WERI-Rb-1 (cell line): ENCODE measurements around the gene MCM9.

Experiments used
- DNase-seq: peaks from one replicate; pipeline ENCODE4 v3.0.0-alpha.2; 2020
- H3K27ac ChIP-seq: fragments of 250-450 bp; sonication (Bioruptor Pico); 2 replicates; pipeline ENCODE4 v1.5.1; 2020; ENCODE audit warnings: mild to moderate bottlenecking, moderate library complexity
- H3K27me3 ChIP-seq: fragments of 250-450 bp; sonication (Bioruptor Pico); 2 replicates; pipeline ENCODE4 v1.5.1; 2021; ENCODE audit warnings: mild to moderate bottlenecking, low read depth, moderate library complexity; ENCODE audit not compliant: insufficient read depth, severe bottlenecking
- H3K36me3 ChIP-seq: fragments of 250-450 bp; sonication (Bioruptor Pico); 2 replicates; pipeline ENCODE4 v1.5.1; 2020; ENCODE audit warnings: mild to moderate bottlenecking, moderate library complexity
- H3K4me3 ChIP-seq: 2 replicates; pipeline ENCODE4 v1.5.1; 2011; ENCODE audit warnings: low read depth, mild to moderate bottlenecking, control low read depth, low read length
- H3K9me3 ChIP-seq: fragments of 250-450 bp; sonication (Bioruptor Pico); 2 replicates; pipeline ENCODE4 v1.5.1; 2021; ENCODE audit warnings: mild to moderate bottlenecking, moderate library complexity; ENCODE audit not compliant: severe bottlenecking
- TF ChIP-seq, protein P1 (sequence below): IDR thresholded peaks from 2 replicates; pipeline ENCODE4 v1.5.1; 2011; ENCODE audit warnings: low read depth, mild to moderate bottlenecking, control low read depth, inconsistent platforms, low read length

The MCM9 gene

DNA sequence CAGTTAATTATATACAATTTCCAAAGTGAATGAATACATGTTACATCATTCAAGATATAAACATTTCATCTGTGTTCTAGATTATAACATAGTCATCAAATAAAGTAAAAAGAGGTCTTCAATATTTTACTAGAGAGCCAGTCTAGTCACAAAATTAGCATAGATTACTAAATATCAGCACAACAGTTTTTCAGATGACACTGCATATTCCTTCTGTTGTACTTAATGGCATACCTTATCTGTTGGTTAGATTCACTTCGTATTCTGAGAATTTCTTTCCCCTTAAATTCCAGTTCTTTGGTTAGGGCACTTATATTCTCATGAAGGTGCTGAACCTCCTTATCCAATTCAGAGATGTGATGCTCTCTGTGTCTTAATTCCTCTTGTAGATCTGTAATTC lies 39.8 kb upstream of the MCM9 start:
- Histone ChIP-seq H3K4me3 (no peak overlapping the region), H3K9me3 (no peaks in the 10 kb centered on the region), H3K27me3 (no peaks in the 10 kb centered on the region), H3K27ac (no peak overlapping the region), H3K36me3 (peaks cover 6% of the 10 kb centered on the region)
- no peak for DNase-seq
- TF ChIP-seq, protein P1, sequence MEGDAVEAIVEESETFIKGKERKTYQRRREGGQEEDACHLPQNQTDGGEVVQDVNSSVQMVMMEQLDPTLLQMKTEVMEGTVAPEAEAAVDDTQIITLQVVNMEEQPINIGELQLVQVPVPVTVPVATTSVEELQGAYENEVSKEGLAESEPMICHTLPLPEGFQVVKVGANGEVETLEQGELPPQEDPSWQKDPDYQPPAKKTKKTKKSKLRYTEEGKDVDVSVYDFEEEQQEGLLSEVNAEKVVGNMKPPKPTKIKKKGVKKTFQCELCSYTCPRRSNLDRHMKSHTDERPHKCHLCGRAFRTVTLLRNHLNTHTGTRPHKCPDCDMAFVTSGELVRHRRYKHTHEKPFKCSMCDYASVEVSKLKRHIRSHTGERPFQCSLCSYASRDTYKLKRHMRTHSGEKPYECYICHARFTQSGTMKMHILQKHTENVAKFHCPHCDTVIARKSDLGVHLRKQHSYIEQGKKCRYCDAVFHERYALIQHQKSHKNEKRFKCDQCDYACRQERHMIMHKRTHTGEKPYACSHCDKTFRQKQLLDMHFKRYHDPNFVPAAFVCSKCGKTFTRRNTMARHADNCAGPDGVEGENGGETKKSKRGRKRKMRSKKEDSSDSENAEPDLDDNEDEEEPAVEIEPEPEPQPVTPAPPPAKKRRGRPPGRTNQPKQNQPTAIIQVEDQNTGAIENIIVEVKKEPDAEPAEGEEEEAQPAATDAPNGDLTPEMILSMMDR: no peak

DNA sequence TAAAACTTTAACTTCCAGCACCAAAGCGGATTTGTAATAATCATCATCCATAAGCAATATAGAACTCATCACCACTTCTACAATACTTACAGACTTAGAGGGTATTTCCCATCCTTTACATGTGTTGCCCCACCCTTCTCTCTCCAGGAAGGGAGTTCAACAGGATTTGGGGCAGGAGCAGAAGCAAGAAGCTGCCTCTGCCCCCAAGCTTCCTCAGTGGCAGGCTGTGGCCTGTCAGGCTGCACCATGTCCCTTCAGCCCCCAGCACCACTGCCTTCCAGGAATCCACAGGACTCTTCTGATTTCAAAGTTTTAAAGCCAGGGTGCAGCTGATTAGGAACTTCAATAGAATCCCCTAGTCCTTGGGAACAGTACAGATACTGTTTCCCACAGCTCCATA lies 36.7 kb upstream of the MCM9 start:
- Histone ChIP-seq H3K9me3 (no peaks in the 10 kb centered on the region), H3K27ac (no peak overlapping the region), H3K36me3 (no peaks in the 10 kb centered on the region), H3K4me3 (no peak overlapping the region), H3K27me3 (no peaks in the 10 kb centered on the region)
- DNase-seq: no peak
- TF ChIP-seq, protein P1: no peak

DNA sequence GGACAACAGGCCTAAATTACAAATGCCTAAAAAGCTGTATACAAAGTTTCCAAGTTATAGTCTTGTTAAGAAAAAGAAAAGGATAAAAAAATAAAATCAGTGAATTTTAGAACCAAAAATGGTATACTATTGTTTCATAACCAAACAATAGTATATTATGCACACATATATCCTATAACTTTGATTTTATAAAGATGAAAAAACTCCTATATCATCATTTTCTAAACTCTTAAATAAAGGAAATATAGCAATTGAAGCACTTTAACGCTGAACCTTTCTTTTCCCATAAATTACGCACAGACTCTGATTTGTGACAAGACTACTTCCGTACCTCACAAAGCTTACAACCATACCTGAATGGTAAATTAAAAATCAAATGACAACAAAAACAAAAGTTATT lies 35.9 kb upstream of the MCM9 start:
- no peak for DNase-seq
- Histone ChIP-seq H3K4me3 (no peak overlapping the region), H3K36me3 (no peaks in the 10 kb centered on the region), H3K27ac (no peak overlapping the region), H3K27me3 (no peaks in the 10 kb centered on the region), H3K9me3 (no peaks in the 10 kb centered on the region)
- TF ChIP-seq, protein P1: no peak

DNA sequence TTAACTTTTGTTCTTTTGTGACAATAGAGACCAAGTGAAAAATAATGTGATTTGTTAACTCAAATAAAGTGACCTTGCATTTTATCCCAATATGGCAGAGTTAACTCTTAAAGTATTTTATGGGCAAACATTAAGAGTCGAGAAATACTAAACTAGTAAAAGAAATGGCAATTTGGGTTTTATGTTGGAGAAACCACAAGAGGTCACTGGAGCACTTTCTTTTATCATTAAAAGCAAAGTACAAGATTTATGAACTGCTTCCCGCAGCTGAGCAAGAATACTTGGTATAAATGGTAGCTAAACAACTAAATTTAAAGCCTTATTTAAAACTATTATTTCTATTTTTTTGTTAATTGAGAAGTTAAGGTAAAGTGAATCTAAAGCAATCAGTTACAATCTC lies 33.5 kb upstream of the MCM9 start:
- no peaks in the 10 kb centered on the region for H3K9me3 ChIP-seq
- H3K4me3 ChIP-seq: no peak overlapping the region
- DNase-seq: no peak
- TF ChIP-seq, protein P1: no peak
- no peaks in the 10 kb centered on the region for H3K27me3 ChIP-seq
- H3K36me3 ChIP-seq: no peaks in the 10 kb centered on the region
- no peak overlapping the region for H3K27ac ChIP-seq

DNA sequence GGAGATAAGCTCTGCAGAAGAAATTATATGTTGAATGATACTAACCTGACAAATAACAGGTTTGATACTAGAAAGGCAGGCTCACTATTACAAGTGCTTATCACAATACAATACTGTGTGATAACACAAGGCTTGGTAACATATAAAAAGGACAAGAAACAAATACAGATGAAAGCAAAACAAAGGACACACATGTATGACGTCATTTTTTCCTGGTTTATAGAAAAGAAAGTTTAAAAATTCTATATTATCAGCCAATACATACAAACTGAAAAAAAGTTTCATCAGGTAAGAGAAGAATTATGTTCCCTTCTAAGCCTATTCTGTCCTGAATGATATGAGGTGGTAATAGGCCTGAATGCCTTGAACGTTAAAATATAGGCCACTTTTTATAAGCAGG lies 32.3 kb upstream of the MCM9 start:
- no peak for DNase-seq
- H3K9me3 ChIP-seq: no peaks in the 10 kb centered on the region
- H3K27me3 ChIP-seq: no peaks in the 10 kb centered on the region
- H3K27ac ChIP-seq: no peak overlapping the region
- TF ChIP-seq, protein P1: no peak
- H3K4me3 ChIP-seq: no peak overlapping the region
- H3K36me3 ChIP-seq: no peaks in the 10 kb centered on the region

DNA sequence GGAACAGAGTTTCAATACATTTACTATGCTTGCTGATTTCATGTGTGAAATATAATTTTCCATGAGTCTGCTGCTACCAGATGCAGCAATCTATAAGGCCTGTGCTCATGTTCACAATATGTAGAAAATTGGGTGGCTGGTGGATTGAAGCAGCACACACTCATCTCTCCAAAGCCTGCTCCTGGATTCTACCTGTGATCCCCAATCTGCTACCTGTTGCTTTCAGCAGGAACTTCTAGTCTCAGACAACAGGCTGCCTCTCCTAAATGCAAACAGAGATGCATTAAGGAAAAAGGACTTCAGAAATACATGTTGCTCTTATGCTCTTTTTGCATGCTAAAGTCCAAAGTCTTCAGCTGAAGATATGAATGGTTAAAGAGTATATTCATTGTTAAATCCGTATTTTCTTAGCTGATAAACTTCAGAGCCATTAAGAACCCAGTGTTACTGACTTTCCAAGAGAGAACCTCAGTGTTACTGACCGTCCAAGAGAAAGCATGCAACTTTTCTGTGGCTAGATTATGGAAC lies 30.9 kb upstream of the MCM9 start:
- DNase-seq: no peak
- TF ChIP-seq, protein P1: no peak
- Histone ChIP-seq H3K27me3 (no peaks in the 10 kb centered on the region), H3K27ac (no peak overlapping the region), H3K9me3 (no peaks in the 10 kb centered on the region), H3K4me3 (no peak overlapping the region), H3K36me3 (no peaks in the 10 kb centered on the region)
